ENCODE measurements around the gene OVOL2. TPM values are rescaled to one million over a fixed set of nuclear protein-coding genes. Genes with fewer than 3 reads are reported as not detected.

The OVOL2 gene
- total and polyA plus RNA-seq, 10 of the 15 experiments (the other 5 are each of a cell fraction or from before 2014, with no cell fraction given), result not detected

GRCh38 chr20:18004384-18005031 lies 53.2 kb downstream of the OVOL2 start:
- no peaks in the 10 kb centered on the region for H3K36me3 ChIP-seq (ENCODE audit: control insufficient read depth in 2 of 2, insufficient read depth in 2 of 2, low read length in 1 of 2)
- H3K9me3 ChIP-seq (replicated peaks; ENCODE audit: control insufficient read depth, insufficient read depth, low read length), result no peaks in the 10 kb centered on the region
- intact Hi-C loops (cut with micrococcal nuclease; ENCODE audit: unreplicated experiment), result loop anchor here (10.0 kb wide), 1 partner anchor 280 kb away; the partner anchor contains the start of gene ZNF133
- H3K9ac ChIP-seq (ENCODE audit: control insufficient read depth, insufficient read depth, low read length), result peak overlapping the region; percentile 32; the same call in 1 of the 2 replicates
- H2AFZ ChIP-seq (ENCODE audit: control insufficient read depth, low read depth, low read length), result no peak overlapping the region
- POLR2A ChIA-PET, result interaction anchor here (1.0 to 1.9 kb wide), 6 partner anchors 12 to 46 kb away, joined by 4 to 9 read pairs (median 6); partner anchors contain the start of gene MGME1
- H3K4me2 ChIP-seq (ENCODE audit: control insufficient read depth, insufficient read depth), result peak overlapping the region; percentile 92
- CTCF ChIA-PET, result interaction anchor here (0.7 to 2.8 kb wide), 17 partner anchors 10 to 499 kb away, joined by 3 to 27 read pairs (median 4); partner anchors contain the start of genes MGME1, RRBP1 and SNX5
- RAD21 ChIA-PET (ENCODE audit: unreplicated experiment), result interaction anchor here (0.6 to 3.0 kb wide), 16 partner anchors 9 to 500 kb away, joined by 3 to 15 read pairs (median 7); partner anchors contain the start of genes KAT14, PET117, RRBP1 and SNX5
- H3K27ac ChIP-seq (ENCODE audit: control insufficient read depth, insufficient read depth), result peak overlapping the region; percentile 82
- BruUV-seq (replicated peaks), result no TSS peak
- FAIRE-seq (no peak), DNase-seq (ENCODE audit: low read depth, low spot score) (no peak), ATAC-seq (0 out of 3 replicates have a peak, but pooled peaks have one; percentile 1)
- H3K4me1 ChIP-seq (ENCODE audit: control insufficient read depth, insufficient read depth, low read length), result peaks cover 31% of the 10 kb centered on the region
- H3K4me3 ChIP-seq, result no peak overlapping the region
- 77% methylated on average over 8 of the region's 8 CpGs for WGBS (ENCODE audit: insufficient coverage, insufficient replicate concordance, low lambda C conversion rate, missing lambda C conversion rate)
- in situ Hi-C loops (cut with MboI), result no loop called here
- SMC1A ChIA-PET (ENCODE audit: uncharacterized antibody, unreplicated experiment), result interaction anchor here (0.7 to 4.0 kb wide), 13 partner anchors 9 to 322 kb away, joined by 3 to 29 read pairs (median 6); partner anchors contain the start of genes MGME1 and RRBP1
- H3K79me2 ChIP-seq (ENCODE audit: control insufficient read depth, insufficient read depth, low read length), result no peaks in the 10 kb centered on the region
- H3K27me3 ChIP-seq (replicated peaks in 1 of 2; ENCODE audit: control insufficient read depth in 2 of 2, insufficient read depth in 2 of 2, low read length in 1 of 2), result no peaks in the 10 kb centered on the region
- no peaks in the 10 kb centered on the region for H4K20me1 ChIP-seq (ENCODE audit: control insufficient read depth, insufficient read depth)
- TF ChIP-seq DPF2 (IDR thresholded peaks at IDR 0.05) (no peak), IKZF2 (IDR thresholded peaks at IDR 0.05) (no peak), NR2C1 (IDR thresholded peaks at IDR 0.05) (no peak), USF1 (IDR thresholded peaks at IDR 0.05; ENCODE audit: borderline replicate concordance, extremely low read length, insufficient read depth, low read depth, low read length) (no peak), RELB (IDR thresholded peaks at IDR 0.05; ENCODE audit: low read depth) (no peak), NR2C2 (IDR thresholded peaks at IDR 0.05; ENCODE audit: borderline replicate concordance, control insufficient read depth, insufficient read length, low read depth) (no peak), TCF12 (IDR thresholded peaks at IDR 0.05; ENCODE audit: low read depth, low read length) (no peak), JUND (IDR thresholded peaks at IDR 0.05; ENCODE audit: low read depth, low read length) (no peak), FOXM1 (IDR thresholded peaks at IDR 0.05; ENCODE audit: low read depth, low read length) (no peak), FOS (IDR thresholded peaks at IDR 0.05; ENCODE audit: borderline replicate concordance, extremely low read depth, insufficient read length) (no peak), NFYB (IDR thresholded peaks at IDR 0.05; ENCODE audit: insufficient read depth, low read depth, low read length) (no peak), BCLAF1 (IDR thresholded peaks at IDR 0.05) (no peak)
- TF ChIP-seq, protein P1, sequence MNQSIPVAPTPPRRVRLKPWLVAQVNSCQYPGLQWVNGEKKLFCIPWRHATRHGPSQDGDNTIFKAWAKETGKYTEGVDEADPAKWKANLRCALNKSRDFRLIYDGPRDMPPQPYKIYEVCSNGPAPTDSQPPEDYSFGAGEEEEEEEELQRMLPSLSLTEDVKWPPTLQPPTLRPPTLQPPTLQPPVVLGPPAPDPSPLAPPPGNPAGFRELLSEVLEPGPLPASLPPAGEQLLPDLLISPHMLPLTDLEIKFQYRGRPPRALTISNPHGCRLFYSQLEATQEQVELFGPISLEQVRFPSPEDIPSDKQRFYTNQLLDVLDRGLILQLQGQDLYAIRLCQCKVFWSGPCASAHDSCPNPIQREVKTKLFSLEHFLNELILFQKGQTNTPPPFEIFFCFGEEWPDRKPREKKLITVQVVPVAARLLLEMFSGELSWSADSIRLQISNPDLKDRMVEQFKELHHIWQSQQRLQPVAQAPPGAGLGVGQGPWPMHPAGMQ (IDR thresholded peaks at IDR 0.05; ENCODE audit: borderline replicate concordance), result no peak
- TF ChIP-seq, protein P2, sequence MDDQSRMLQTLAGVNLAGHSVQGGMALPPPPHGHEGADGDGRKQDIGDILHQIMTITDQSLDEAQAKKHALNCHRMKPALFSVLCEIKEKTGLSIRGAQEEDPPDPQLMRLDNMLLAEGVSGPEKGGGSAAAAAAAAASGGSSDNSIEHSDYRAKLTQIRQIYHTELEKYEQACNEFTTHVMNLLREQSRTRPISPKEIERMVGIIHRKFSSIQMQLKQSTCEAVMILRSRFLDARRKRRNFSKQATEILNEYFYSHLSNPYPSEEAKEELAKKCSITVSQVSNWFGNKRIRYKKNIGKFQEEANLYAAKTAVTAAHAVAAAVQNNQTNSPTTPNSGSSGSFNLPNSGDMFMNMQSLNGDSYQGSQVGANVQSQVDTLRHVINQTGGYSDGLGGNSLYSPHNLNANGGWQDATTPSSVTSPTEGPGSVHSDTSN (IDR thresholded peaks at IDR 0.05; ENCODE audit: insufficient replicate concordance, low read depth, low read length), result no peak
